GM18508 (cell line): ENCODE measurements around the gene UNC79.
A peak's percentile ranks its signal among the peaks of the same experiment; 100 is the strongest.

ENCODE experiments used
- ATAC-seq: cut with Tn5 transposase; IDR thresholded peaks from one replicate; pipeline ENCODE4 v1.9.1; 2021; ENCODE audit warnings: moderate number of reproducible peaks; ENCODE audit not compliant: insufficient read depth, unreplicated experiment

The UNC79 gene

GRCh38 chr14:93543766-93544165, 113.0 kb downstream of the UNC79 start:
- ATAC-seq = no peak

GRCh38 chr14:93544212-93544611, 113.5 kb downstream of the UNC79 start:
- ATAC-seq = no peak

- no peak for ATAC-seq
These were observed 115.9 kb downstream of the UNC79 start for GRCh38 chr14:93546642-93547041.

- peak; percentile 70 for ATAC-seq
These were observed 117.5 kb downstream of the UNC79 start for GRCh38 chr14:93548102-93548843.

- no peak for ATAC-seq
These were observed 118.9 kb downstream of the UNC79 start for GRCh38 chr14:93549595-93549994.

DNA sequence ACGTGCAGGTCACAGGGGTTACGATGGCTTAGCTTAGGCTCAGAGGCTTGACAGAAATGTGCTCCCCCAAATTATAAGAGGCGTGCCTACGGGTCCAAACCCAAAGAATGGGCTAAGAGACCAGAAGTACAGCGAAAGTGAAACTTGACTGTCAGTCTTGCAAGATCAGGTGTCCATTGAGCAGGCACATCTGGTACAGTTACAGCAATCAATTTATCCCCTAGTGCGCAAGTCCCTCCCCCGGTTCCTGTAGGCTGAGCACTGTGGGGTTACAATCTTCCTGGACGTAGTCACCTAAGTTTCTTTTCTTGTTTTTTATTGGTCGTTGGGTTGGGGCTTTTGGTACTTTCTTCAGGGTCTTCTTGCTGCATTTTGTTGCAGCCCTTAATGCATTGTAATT, 134.2 kb downstream of the UNC79 start:
- ATAC-seq = no peak

- ATAC-seq = no peak
These were observed 135.4 kb downstream of the UNC79 start for GRCh38 chr14:93566065-93566693.

- ATAC-seq = no peak
These were observed 140.5 kb downstream of the UNC79 start for GRCh38 chr14:93571275-93571674.

DNA sequence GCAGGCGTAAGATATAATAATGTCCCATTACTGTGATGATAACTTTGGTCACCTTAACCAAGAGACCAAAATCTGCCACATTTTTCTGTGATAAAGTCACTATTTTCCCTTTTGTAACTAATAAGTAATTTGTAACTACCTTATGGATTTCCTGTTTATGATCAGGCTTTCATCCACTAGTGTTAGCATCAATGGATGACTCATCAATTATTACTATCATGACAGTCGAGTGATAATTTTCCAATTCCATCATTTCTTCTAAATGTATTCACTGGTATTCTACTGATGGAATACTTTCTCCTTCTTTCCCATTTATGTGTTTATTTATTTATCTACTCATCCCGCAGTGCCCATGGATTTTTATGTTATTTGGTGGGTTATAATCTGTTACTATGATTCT, 148.4 kb downstream of the UNC79 start:
- no peak for ATAC-seq

GRCh38 chr14:93582516-93582915, 151.8 kb downstream of the UNC79 start:
- ATAC-seq = no peak

- no peak for ATAC-seq
These were observed 156.6 kb downstream of the UNC79 start for GRCh38 chr14:93587330-93587729.

DNA sequence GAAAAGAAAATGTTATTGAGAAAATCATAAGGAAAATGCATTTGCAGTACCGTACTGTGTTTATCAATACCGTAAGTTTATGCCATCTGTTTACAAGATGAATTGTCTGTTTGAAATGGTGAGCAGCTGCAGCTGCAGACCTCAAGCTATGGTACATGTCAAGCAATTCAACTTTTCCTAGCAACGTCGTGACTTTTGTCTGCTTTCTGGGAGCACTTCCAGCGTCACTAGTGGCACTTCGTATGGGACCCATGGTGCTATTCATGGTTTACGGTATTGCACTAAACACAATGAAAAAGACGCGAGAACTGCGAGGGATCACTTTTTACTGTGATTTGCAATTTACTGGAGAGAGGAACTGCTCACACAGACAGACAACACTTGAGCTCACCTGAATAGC, 160.8 kb downstream of the UNC79 start:
- no peak for ATAC-seq

DNA sequence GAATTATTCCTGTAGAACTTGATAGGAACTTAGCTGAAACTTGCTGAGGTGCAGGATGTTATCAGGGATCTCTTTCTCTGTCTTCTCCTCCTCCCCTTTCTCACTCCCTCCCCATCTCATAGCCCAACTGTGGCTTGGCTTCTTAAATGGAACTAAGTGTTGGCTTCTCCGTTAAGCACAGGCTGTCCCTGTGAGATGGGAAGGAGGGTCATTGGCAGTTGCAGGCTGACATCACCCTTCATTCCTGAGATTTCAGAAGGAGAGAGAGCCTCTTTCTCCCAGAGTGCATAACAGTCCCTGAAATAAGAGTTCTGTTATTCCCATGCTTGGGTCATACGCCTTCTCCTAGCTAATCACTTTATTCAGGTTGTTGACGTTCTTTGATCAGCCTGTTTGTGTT, 162.0 kb downstream of the UNC79 start:
- ATAC-seq = no peak

- no peak for ATAC-seq
These were observed 175.4 kb downstream of the UNC79 start for GRCh38 chr14:93606091-93606490.

DNA sequence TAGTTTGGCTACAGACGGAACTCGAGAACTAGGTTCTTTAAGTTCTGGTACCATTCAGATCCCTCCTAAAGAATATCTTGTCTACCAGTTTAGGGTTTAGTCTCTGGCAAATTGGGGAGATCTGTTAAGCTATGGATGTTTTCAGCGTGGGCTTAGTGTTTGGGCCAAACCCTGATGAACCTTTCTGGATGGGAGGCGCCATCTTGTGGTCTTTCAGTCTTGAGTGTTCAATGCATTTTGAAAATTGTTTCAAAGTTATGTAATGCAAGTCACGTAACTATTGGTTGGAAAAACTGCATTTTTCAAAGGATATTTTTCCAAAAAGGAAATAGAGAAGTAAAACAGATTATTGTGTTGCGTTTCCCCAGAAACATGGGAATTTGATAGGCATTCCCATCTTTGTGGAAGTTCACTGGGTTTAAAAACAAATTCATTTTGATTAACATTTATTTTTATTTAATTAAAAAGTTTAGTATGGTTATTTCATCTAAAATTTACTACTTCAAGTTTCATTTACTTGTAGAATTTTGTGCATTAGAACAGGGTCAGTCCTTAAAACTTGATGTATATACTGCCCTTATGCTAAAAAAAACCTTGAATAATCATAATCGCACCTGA, 188.5 kb downstream of the UNC79 start:
- ATAC-seq = no peak

DNA sequence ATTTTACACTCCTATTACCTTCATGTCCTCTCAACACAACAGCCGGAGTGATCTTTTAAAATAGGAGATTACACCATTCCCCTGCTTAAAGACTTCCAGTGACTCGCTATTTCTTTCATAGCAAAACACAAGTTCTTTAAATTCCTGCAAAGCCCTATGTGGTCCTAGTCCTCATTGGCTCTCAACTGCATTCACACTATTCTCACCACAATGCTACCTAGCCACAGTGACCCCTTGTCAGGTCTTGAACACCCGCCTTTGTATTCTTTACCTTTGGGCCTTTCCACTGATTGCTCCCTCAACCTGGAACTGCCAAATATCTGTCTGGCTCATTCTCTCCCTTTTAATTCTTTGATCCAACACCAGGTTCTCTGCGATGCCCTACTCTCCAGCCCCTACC, 197.3 kb downstream of the UNC79 start:
- no peak for ATAC-seq

GRCh38 chr14:93629643-93630042, 198.9 kb downstream of the UNC79 start:
- no peak for ATAC-seq

GRCh38 chr14:93638790-93639189, 208.1 kb downstream of the UNC79 start:
- no peak for ATAC-seq

DNA sequence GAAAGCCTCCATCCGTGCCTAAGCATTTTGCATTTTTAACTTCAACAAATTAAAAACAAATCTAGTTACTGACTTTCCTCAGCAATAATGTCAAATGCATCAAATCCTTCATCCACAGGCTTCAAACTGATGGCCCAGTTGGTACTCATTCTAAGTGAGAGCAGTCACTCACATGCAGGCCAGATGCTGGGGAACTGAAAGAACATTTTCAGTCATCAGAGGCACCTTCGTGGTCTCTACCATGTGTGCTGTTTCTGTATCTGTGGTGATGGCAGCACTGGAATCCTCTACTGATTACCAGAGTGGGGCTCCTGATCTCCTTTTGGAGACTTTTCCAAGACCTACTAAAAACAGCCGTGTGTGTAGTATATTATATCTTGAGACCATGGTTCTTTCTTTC, 212.4 kb downstream of the UNC79 start:
- ATAC-seq = no peak

GRCh38 chr14:93643676-93644075, 212.9 kb downstream of the UNC79 start:
- ATAC-seq = no peak

GRCh38 chr14:93645200-93645599, 214.5 kb downstream of the UNC79 start:
- no peak for ATAC-seq
